ENCODE results near the gene ITGB1.
"Not testable (repeated sequence)": the region's sequence is repeated elsewhere in the genome, so short reads cannot be mapped to it uniquely, and the experiment has no call there.

The ITGB1 gene

GRCh38 chr10:32931593-32931992 is 26.4 kb downstream of the ITGB1 start:
- no peak for DNase-seq

DNA sequence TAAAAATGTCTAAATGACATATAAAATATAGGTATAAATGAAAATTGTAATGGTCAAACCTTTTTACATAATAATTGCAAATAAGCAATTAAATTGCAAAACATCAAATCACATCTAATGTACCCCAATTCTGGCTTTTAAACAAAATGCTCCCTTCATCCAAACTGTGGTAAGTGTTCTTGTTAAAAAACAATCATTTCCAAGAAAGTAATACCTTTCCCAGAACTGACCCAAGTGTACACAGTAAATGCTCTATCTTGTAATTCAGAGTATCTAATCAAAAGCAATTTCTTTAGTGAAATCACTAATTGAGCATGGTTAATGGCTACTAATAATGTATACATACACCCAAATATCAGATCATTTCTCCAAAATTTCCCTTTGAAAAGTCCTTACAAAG is 28.0 kb downstream of the ITGB1 start:
- DNase-seq: no peak

GRCh38 chr10:32929634-32930033 is 28.4 kb downstream of the ITGB1 start:
- no peak for DNase-seq

DNA sequence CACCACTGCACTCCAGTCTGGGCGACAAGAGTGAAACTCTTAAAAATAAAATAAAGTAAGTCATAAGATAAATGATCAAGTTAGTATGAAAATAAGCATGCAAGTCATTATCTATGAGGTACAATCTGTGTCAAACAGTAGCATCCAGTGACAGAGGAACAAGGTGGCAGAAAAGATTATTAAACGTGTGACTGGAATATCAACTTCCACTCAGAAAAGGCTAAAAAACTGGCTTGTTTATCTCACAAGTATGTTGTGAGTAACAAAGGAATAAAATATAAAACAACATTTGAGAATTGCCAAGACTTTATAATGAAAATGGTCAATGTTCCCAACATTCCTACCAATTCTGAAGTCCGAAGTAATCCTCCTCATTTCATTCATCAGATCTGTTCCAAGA is 30.3 kb downstream of the ITGB1 start:
- DNase-seq: no peak

DNA sequence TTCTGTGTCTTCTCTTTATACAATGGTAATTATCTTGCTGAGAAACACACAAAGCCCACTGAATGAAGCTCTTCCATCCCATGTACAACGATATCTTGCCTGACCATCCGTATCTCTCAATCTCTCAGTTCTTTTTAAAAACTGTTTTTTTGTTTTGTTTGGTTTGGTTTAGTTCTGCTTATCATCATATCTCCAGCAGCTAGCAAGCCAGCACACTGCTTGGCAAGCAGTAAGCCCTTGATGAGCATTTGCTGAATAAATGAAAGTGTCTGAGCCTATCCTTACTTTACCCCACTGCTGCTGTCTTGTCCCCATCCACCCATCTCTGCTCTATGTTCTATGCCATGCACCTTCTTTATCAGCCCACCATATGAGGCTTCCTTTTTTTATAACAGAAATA is 34.2 kb downstream of the ITGB1 start:
- no peak for DNase-seq

DNA sequence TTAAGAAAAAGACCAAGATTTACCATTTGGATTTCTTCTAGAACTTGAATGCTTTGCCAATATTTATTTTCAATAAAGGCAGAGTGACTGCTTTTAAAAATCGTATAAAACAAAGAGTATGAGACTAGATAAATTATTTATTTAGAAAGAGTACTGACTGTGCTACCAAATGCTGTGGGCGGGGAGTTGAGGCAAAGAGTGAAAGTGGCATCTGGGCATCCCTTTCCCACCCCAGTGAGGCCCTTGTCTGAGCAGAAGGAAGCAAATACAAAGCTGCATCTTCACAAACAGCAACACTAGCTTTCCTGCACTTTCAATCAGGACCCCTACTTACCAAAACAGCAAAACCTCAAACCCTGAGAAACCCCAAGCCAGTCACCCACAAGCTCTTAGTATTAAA is 34.9 kb downstream of the ITGB1 start:
- DNase-seq: no peak

DNA sequence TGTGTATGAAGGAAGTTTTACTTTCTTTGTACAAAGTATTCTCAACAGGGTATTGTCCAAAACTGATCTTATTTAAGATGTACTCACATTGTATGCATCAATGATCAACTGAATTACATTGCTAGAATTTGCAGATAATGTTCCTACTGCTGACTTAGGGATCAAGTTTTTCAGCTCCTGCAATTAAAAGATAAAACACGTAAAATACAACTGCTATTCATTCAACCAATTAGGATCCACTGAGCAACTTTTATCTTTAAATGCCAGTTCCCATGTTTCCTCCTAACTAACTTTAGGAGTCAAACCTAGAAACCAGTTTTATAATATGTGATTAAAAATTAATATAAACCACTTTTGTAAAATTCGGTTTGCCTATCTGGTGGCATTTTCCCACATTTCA is 35.9 kb downstream of the ITGB1 start:
- DNase-seq: no peak

- DNase-seq: not testable (repeated sequence)
Observed at GRCh38 chr10:32917817-32918216, 40.2 kb downstream of the ITGB1 start.

DNA sequence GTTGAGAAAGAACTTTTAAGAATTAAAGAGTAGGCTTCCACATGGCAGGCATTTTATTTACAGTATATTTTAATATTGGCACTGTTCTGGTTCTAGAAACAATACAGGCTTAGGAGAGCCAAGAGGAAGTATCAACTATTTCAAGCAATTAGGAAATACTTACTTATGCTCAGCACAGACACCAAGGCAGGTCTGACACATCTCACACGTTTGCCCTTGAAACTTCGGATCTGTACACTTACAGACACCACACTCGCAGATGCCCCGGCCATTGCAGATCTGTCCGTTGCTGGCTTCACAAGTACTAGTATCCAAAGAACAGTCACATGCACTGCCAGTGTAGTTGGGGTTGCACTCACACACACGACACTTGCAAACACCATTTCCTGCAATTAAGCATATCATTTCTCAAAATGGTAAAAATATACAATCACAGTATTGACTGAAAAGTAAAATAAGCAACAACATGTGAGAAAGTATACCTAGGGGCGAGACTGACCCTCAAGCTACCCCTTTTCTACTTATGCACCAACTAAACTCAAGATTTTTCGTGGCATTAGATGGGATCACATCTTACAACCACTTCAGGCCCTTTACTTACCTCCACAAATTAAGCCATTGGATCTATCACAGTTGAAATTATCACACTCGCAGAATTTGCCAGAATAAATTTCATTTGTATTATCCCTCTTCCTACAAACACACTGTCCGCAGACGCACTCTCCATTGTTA is 46.6 kb downstream of the ITGB1 start:
- DNase-seq: no peak

GRCh38 chr10:32909970-32910369 is 48.1 kb downstream of the ITGB1 start:
- DNase-seq: not testable (repeated sequence)

GRCh38 chr10:32909456-32909855 is 48.6 kb downstream of the ITGB1 start:
- DNase-seq: no peak

- DNase-seq: no peak
Observed at GRCh38 chr10:32906595-32906994, 51.4 kb downstream of the ITGB1 start.

GRCh38 chr10:32905466-32905865 is 52.6 kb downstream of the ITGB1 start:
- DNase-seq: no peak

GRCh38 chr10:32901815-32902214 is 56.2 kb downstream of the ITGB1 start:
- DNase-seq: no peak

GRCh38 chr10:32895200-32895968 is 62.6 kb downstream of the ITGB1 start:
- DNase-seq: not testable (repeated sequence)

- DNase-seq: no peak
Observed at GRCh38 chr10:32893916-32894664, 63.9 kb downstream of the ITGB1 start.

- DNase-seq: no peak
Observed at GRCh38 chr10:32893434-32893833, 64.6 kb downstream of the ITGB1 start.

GRCh38 chr10:32891261-32891660 is 66.8 kb downstream of the ITGB1 start:
- DNase-seq: no peak

DNA sequence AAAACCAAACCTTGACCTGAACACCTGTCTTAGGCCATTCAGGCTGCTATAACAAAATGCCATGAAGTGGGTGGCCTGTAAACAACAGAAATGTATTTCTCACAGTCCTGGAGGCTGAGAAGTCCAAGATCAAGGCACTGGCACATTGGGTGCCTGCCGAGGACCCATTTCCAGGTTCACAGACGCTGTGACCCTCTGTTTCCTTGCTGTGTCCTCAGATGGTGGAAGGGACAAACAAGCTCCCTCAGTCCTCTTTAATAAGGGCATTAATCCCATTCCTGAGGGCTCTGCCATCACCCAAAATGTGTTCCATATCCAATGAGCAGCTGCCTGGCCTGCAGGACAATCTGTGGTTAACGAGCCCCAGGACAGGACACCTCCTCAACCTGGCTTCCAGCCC is 67.6 kb downstream of the ITGB1 start:
- no peak for DNase-seq

DNA sequence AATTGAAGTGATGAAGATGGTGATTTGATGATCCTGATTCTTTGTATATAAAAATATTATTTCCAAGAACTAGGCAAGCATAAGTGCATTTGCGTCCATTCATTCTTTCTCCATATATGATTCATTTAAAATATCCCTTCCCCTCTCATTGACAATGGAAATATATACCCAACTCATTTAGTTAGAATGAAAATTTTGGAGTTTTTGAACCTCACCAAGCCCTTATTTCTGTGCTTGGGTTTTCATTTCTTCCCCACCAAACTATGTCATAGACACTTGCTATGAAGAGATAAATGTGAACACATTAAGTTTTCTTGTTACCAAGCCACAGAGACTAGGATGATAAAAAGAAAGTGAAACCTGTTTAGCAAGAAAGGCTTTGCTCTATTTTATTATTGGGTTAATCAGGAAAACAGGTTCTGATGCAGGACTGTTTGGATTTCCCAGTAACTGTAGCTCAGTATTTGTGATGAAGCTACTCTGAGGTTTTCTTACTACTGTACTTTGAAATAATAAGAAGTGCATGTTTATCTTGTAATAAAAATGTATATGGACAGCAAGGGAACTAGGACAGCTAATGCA is 68.3 kb downstream of the ITGB1 start:
- no peak for DNase-seq

- no peak for DNase-seq
Observed at GRCh38 chr10:32888161-32888927, 69.7 kb downstream of the ITGB1 start.

DNA sequence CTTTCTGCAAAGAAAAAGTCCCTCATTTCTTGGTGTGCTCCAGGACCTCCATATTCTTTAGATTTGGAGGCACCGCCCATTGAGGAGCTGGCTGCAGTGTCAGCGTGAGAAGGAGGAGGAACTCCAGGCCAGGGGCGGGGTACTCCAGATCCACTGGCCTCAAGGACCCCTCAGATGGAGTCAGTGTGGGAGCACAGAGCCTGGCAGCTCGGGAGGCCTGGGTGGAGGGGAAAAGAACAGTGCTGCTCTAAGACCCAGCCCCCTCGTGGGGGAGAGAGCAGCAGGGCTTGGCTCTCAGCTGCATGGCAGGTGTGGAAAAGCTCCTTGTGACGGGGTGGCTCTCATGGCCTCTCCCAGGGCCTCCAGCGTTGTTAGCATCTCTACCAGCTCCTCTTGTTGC is 70.5 kb downstream of the ITGB1 start:
- no peak for DNase-seq

- no peak for DNase-seq
Observed at GRCh38 chr10:32882076-32882475, 76.0 kb downstream of the ITGB1 start.
